ENCODE measurements around the gene ATP10B. TPM values are rescaled to one million over a fixed set of nuclear protein-coding genes. Genes with fewer than 3 reads are reported as not detected.
"Not testable (repeated sequence)": the region's sequence is repeated elsewhere in the genome, so short reads cannot be mapped to it uniquely, and the experiment has no call there.

Gene ATP10B
- total and polyA plus RNA-seq, 10 of the 15 experiments (the other 5 are each of a cell fraction or from before 2014, with no cell fraction given), result not detected

DNA sequence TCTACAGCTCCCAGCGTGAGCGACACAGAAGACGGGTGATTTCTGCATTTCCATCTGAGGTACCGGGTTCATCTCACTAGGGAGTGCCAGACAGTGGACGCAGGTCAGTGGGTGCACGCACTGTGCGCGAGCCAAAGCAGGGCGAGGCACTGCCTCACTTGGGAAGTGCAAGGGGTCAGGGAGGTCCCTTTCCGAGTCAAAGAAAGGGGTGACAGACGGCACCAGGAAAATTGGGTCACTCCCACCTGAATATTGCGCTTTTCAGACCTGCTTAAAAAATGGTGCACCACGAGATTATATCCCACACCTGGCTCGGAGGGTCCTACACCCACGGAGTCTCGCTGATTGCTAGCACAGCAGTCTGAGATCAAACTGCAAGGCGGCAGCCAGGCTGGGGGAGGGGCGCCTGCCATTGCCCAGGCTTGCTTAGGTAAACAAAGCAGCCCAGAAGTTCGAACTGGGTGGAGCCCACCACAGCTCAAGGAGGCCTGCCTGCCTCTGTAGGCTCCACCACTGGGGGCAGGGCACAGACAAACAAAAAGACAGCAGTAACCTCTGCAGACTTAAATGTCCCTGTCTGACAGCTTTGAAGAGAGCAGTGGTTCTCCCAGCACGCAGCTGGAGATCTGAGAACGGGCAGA lies 21.7 kb upstream of the ATP10B start:
- H3K4me3 ChIP-seq; intact Hi-C loops (cut with micrococcal nuclease; ENCODE audit: unreplicated experiment); ATAC-seq; RAD21 ChIA-PET (ENCODE audit: unreplicated experiment); H4K20me1 ChIP-seq (ENCODE audit: control insufficient read depth, insufficient read depth); H3K9me3 ChIP-seq (replicated peaks; ENCODE audit: control insufficient read depth, insufficient read depth, low read length); in situ Hi-C loops (cut with MboI); H3K36me3 ChIP-seq (ENCODE audit: control insufficient read depth in 2 of 2, insufficient read depth in 2 of 2, low read length in 1 of 2); BruUV-seq (replicated peaks); H2AFZ ChIP-seq (ENCODE audit: control insufficient read depth, low read depth, low read length); H3K9ac ChIP-seq (ENCODE audit: control insufficient read depth, insufficient read depth, low read length); H3K27ac ChIP-seq (ENCODE audit: control insufficient read depth, insufficient read depth); FAIRE-seq; DNase-seq (ENCODE audit: low read depth, low spot score); CTCF ChIA-PET; H3K27me3 ChIP-seq (replicated peaks in 1 of 2; ENCODE audit: control insufficient read depth in 2 of 2, insufficient read depth in 2 of 2, low read length in 1 of 2); POLR2A ChIA-PET; H3K4me2 ChIP-seq (ENCODE audit: control insufficient read depth, insufficient read depth); H3K79me2 ChIP-seq (ENCODE audit: control insufficient read depth, insufficient read depth, low read length); H3K4me1 ChIP-seq (ENCODE audit: control insufficient read depth, insufficient read depth, low read length): not testable (repeated sequence)
- SMC1A ChIA-PET (ENCODE audit: uncharacterized antibody, unreplicated experiment), result interaction anchor here (0.6 kb wide), 1 partner anchor 24 kb away, joined by 5 read pairs; no protein-coding TSS in a partner anchor
- 21% methylated on average over 14 of the region's 21 CpGs for WGBS (ENCODE audit: insufficient coverage, insufficient replicate concordance, low lambda C conversion rate, missing lambda C conversion rate)

DNA sequence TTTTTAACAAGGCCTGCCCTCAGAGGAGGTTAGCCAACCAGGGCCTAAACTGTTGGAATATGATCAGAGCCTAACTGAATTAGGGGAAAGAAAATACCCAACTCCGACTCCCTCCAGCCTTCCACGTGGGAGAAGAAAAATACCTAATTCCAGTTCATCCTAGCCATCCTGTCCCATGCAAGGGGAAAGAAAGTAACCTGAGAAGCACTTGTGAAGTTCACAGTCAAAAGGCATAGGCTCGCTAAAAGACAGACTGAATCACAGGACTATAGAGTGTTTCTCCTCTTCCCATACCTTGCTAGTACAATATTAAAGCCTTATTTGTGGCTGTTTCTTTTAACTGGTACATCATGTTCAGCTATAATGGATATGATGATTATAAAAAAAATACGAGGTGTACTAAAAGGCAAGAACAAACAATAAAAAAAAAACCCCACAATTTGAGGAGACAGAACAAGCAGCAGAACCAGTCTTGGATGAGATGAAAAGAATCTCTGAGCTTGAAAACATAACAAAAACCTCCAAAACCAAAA lies 18.0 kb upstream of the ATP10B start:
- Histone ChIP-seq H2AFZ (ENCODE audit: control insufficient read depth, low read depth, low read length) (no peak overlapping the region), H4K20me1 (ENCODE audit: control insufficient read depth, insufficient read depth) (no peaks in the 10 kb centered on the region), H3K9ac (ENCODE audit: control insufficient read depth, insufficient read depth, low read length) (no peak overlapping the region), H3K27ac (ENCODE audit: control insufficient read depth, insufficient read depth) (no peak overlapping the region), H3K9me3 (replicated peaks; ENCODE audit: control insufficient read depth, insufficient read depth, low read length) (no peaks in the 10 kb centered on the region), H3K79me2 (ENCODE audit: control insufficient read depth, insufficient read depth, low read length) (no peaks in the 10 kb centered on the region), H3K4me1 (ENCODE audit: control insufficient read depth, insufficient read depth, low read length) (no peaks in the 10 kb centered on the region), H3K4me2 (ENCODE audit: control insufficient read depth, insufficient read depth) (no peak overlapping the region), H3K4me3 (no peak overlapping the region), H3K27me3 (replicated peaks in 1 of 2; ENCODE audit: control insufficient read depth in 2 of 2, insufficient read depth in 2 of 2, low read length in 1 of 2) (no peaks in the 10 kb centered on the region), H3K36me3 (ENCODE audit: control insufficient read depth in 2 of 2, insufficient read depth in 2 of 2, low read length in 1 of 2) (no peaks in the 10 kb centered on the region)
- SMC1A ChIA-PET (ENCODE audit: uncharacterized antibody, unreplicated experiment), result interaction anchor here (0.9 kb wide), 1 partner anchor 19 kb away, joined by 3 read pairs; no protein-coding TSS in a partner anchor
- no TSS peak for BruUV-seq (replicated peaks)
- no peak for ATAC-seq
- POLR2A ChIA-PET, result no interaction called here
- CTCF ChIA-PET, result no interaction called here
- intact Hi-C loops (cut with micrococcal nuclease; ENCODE audit: unreplicated experiment) (no loop called here), in situ Hi-C loops (cut with MboI) (no loop called here)
- FAIRE-seq, result no peak
- DNase-seq (ENCODE audit: low read depth, low spot score), result no peak
- 21% methylated on average over 4 of the region's 4 CpGs for WGBS (ENCODE audit: insufficient coverage, insufficient replicate concordance, low lambda C conversion rate, missing lambda C conversion rate)
- RAD21 ChIA-PET (ENCODE audit: unreplicated experiment), result no interaction called here
- TF ChIP-seq SREBF1 (IDR thresholded peaks at IDR 0.05; ENCODE audit: low read length) (no peak), EED (IDR thresholded peaks at IDR 0.05; ENCODE audit: low read depth) (no peak), RCOR1 (conservative IDR thresholded peaks at IDR 0.05; ENCODE audit: low read depth, low read length) (no peak), SUPT20H (IDR thresholded peaks at IDR 0.05; ENCODE audit: borderline replicate concordance, control insufficient read depth, low read depth, low read length) (no peak), BMI1 (IDR thresholded peaks at IDR 0.05; ENCODE audit: borderline replicate concordance) (no peak), IKZF2 (IDR thresholded peaks at IDR 0.05) (no peak), SIX5 (IDR thresholded peaks at IDR 0.05; ENCODE audit: low read depth, low read length, severe bottlenecking) (no peak), NBN (IDR thresholded peaks at IDR 0.05) (no peak), FOXM1 (IDR thresholded peaks at IDR 0.05; ENCODE audit: low read depth, low read length) (no peak)
- TF ChIP-seq, protein P1, sequence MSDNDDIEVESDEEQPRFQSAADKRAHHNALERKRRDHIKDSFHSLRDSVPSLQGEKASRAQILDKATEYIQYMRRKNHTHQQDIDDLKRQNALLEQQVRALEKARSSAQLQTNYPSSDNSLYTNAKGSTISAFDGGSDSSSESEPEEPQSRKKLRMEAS (IDR thresholded peaks at IDR 0.05; ENCODE audit: low read depth, low read length), result no peak
- TF ChIP-seq, protein P2, sequence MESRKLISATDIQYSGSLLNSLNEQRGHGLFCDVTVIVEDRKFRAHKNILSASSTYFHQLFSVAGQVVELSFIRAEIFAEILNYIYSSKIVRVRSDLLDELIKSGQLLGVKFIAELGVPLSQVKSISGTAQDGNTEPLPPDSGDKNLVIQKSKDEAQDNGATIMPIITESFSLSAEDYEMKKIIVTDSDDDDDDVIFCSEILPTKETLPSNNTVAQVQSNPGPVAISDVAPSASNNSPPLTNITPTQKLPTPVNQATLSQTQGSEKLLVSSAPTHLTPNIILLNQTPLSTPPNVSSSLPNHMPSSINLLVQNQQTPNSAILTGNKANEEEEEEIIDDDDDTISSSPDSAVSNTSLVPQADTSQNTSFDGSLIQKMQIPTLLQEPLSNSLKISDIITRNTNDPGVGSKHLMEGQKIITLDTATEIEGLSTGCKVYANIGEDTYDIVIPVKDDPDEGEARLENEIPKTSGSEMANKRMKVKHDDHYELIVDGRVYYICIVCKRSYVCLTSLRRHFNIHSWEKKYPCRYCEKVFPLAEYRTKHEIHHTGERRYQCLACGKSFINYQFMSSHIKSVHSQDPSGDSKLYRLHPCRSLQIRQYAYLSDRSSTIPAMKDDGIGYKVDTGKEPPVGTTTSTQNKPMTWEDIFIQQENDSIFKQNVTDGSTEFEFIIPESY (IDR thresholded peaks at IDR 0.05), result no peak
- TF ChIP-seq, protein P3, sequence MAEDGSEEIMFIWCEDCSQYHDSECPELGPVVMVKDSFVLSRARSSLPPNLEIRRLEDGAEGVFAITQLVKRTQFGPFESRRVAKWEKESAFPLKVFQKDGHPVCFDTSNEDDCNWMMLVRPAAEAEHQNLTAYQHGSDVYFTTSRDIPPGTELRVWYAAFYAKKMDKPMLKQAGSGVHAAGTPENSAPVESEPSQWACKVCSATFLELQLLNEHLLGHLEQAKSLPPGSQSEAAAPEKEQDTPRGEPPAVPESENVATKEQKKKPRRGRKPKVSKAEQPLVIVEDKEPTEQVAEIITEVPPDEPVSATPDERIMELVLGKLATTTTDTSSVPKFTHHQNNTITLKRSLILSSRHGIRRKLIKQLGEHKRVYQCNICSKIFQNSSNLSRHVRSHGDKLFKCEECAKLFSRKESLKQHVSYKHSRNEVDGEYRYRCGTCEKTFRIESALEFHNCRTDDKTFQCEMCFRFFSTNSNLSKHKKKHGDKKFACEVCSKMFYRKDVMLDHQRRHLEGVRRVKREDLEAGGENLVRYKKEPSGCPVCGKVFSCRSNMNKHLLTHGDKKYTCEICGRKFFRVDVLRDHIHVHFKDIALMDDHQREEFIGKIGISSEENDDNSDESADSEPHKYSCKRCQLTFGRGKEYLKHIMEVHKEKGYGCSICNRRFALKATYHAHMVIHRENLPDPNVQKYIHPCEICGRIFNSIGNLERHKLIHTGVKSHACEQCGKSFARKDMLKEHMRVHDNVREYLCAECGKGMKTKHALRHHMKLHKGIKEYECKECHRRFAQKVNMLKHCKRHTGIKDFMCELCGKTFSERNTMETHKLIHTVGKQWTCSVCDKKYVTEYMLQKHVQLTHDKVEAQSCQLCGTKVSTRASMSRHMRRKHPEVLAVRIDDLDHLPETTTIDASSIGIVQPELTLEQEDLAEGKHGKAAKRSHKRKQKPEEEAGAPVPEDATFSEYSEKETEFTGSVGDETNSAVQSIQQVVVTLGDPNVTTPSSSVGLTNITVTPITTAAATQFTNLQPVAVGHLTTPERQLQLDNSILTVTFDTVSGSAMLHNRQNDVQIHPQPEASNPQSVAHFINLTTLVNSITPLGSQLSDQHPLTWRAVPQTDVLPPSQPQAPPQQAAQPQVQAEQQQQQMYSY (CRISPR knock-in tag; IDR thresholded peaks at IDR 0.05), result no peak

All from GM12878 (cell line).